GM10248 (cell line): Measurements from ENCODE around the gene DENND2D.
A peak's percentile ranks its signal among the peaks of the same experiment; 100 is the strongest.

Source experiments
- CTCF ChIA-PET: fragments of 300-600 bp; sonication (Branson Sonifier 250); formaldehyde crosslinking; extraction: SDS; loops from one replicate; lab custom pipeline; 2021; ENCODE audit warnings: antibody characterized with exemption; lab: Yijun Ruan, JAX
- POLR2A ChIA-PET: fragments of 350-650 bp; sonication (Branson Sonifier 250); formaldehyde crosslinking; extraction: SDS; loops from one replicate; lab custom pipeline; 2020; ENCODE audit warnings: antibody characterized with exemption; lab: Yijun Ruan, JAX
- DNase-seq: peaks from one replicate; pipeline ENCODE4 v3.0.0; 2012; ENCODE audit errors: extremely low spot score
- TF ChIP-seq, protein P1 (sequence below): IDR thresholded peaks from 2 replicates; pipeline ENCODE4 v1.5.1; 2012; ENCODE audit warnings: mild to moderate bottlenecking, low read depth; ENCODE audit errors: extremely low read depth, missing control alignments, control extremely low read depth

Gene DENND2D

DNA sequence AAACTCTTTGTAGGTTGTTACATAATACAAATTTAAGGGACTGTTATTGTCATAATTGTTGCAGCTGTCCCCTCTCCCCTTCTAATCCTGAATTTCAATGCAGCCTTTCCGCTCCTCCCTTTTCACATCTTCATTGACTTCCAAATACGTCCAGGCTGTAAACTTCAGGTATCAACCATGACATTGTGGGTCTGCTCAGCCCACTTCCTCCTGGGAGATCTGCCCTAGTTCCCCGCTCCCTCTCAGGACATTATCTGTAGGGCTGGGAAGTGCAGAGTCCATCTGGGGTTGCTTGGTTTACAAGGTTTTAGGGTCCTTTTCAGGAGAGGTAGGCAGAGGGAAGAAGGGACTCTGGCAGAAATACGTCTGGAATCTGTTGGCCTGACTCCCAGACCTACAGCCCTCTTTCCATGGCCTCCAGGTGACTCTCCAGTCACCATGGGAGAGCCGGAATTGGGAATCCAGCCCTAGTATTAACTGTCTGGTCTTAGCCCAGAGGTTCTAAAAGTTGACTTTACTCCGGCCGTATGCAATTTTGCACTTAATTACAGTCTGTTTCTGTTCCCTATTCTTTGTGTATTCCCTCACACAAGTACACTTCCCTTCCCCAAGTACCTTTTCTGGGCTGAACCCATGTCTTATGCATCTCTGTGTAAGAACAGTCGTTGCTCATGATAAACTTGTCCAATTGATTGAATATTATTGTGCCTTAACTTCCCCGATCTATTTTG, 4.7 kb upstream of the DENND2D start:
- ChIA-PET CTCF (no interaction called here), POLR2A (no interaction called here)
- no peak for DNase-seq
- TF ChIP-seq, protein P1, sequence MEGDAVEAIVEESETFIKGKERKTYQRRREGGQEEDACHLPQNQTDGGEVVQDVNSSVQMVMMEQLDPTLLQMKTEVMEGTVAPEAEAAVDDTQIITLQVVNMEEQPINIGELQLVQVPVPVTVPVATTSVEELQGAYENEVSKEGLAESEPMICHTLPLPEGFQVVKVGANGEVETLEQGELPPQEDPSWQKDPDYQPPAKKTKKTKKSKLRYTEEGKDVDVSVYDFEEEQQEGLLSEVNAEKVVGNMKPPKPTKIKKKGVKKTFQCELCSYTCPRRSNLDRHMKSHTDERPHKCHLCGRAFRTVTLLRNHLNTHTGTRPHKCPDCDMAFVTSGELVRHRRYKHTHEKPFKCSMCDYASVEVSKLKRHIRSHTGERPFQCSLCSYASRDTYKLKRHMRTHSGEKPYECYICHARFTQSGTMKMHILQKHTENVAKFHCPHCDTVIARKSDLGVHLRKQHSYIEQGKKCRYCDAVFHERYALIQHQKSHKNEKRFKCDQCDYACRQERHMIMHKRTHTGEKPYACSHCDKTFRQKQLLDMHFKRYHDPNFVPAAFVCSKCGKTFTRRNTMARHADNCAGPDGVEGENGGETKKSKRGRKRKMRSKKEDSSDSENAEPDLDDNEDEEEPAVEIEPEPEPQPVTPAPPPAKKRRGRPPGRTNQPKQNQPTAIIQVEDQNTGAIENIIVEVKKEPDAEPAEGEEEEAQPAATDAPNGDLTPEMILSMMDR = no peak

DNA sequence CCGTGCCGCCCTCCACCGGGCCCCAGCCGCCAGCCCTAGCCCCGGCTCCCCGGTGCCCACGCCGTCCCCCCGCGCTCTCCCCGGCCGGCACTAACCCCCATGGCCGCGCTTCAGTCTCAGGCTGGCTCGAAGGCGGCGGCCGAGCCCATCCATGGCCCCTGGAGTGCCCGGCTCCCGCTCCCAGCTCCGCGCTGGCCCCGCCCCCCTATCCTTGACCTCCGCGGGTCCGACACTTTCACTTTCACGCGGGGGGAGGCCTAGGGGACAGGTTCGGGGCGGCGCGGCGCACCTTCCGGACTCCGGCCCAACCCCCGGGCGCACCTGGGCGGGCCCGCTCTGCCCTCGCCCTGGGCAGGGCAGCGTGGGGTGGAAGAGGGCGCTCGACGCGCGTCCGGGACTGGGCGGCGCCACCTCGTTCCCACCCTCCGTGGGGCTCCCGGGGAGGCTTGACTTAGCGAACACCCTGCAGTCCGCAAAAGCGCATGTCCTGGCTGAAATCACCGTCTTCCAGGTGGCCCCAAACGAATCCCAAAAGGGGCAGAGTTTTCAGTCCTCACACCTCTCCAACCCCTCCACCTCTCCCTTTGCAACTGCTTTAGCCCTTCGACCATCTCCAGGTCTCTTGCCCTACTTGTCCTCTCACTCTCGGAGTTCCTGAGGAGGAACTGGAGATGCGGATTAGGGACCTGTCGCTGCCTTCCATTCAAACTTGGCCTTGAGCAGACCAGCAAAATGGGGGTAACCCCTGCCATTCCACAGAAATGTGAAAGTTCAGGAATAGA, 3.9 kb upstream of the DENND2D start:
- ChIA-PET CTCF (interaction anchor here (0.7 to 1.4 kb wide), 6 partner anchors 9 to 19 kb away, joined by 3 to 7 read pairs (median 4); no protein-coding TSS in a partner anchor), POLR2A (interaction anchor here (0.7 to 1.5 kb wide), 4 partner anchors 10 to 17 kb away, joined by 3 to 12 read pairs (median 5); no protein-coding TSS in a partner anchor)
- peak; percentile 79 for DNase-seq
- TF ChIP-seq, protein P1 = no peak

DNA sequence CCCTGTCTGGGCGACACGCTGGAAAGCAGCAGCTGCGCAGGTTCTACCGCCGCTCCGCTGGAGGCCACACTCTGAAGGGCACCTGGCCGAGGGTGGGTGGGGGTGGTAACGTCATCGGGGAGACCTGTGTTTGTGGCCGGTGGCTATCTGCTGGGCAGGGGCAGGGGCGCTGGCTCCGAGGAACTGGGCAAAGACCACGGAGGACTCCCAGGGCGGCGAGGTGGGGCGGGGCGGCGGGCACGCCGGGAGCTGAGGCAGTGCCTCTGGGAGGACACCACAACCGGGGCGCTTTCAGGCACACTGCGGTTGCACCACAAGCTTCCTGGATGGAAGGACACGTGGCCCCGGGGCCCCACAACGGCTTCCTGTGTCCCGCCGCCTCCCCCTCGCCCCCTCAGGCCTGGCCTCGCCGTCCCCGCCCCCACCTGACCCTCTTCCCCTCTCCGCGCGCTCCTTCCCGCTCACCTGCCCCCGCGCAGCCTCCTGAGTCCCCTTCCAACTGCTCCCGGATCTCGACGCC, 3.3 kb upstream of the DENND2D start:
- ChIA-PET POLR2A (interaction anchor here (0.6 to 1.5 kb wide), 5 partner anchors 11 to 21 kb away, joined by 3 to 12 read pairs (median 3); no protein-coding TSS in a partner anchor), CTCF (interaction anchor here (0.7 to 1.4 kb wide), 6 partner anchors 10 to 19 kb away, joined by 3 to 7 read pairs (median 4); no protein-coding TSS in a partner anchor)
- DNase-seq = peak; percentile 83
- TF ChIP-seq, protein P1 = no peak

DNA sequence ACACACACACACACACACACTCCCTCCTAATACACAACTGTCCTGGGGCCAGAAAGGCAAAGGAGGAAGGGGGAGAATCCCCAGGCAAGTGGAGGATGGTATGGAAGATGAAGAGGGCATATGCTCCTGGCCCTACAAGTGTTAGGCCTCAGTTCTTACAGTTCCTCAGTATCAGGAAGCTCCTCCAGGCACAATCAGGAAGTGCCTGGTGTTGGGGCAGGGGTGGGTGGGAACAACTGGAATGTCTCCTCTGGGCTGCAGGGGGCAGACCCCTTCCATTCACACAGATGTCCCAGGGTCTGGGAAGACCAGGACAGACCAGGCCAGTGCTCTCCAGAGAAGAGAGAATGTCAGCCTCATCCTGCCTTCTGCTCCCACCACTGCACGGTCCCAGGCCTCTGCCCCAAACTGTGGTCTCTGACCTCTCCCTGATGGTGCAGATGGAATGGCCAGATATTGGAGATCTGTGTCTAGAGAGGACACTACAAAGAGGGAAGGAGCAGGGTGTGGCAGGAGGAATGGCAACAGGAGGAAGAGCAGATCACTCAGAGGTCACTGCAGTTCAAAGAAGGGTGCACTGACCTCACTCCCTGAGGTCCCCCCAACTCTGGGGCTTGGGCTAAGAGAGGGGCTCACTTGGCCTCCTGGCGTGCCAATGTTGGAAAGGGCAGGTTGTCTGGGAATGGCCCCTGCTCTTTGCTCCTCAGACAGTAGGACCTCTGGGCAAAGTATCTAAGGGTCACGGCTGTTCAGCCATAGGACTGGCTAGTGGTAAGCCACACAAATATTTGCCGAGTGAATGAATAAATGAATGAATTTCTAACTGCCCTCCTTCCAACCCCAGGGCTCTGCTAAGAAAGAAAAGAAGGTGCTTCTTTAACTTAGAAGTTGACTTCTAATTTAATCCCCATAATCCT, 2.5 kb upstream of the DENND2D start:
- TF ChIP-seq, protein P1 = peak; percentile 23
- POLR2A ChIA-PET = interaction anchor here (0.6 to 1.5 kb wide), 6 partner anchors 11 to 130 kb away, joined by 3 to 12 read pairs (median 4); no protein-coding TSS in a partner anchor
- CTCF ChIA-PET = interaction anchor here (1.0 to 12.7 kb wide), 5 partner anchors 11 to 20 kb away, joined by 3 to 158 read pairs (median 6); no protein-coding TSS in a partner anchor
- DNase-seq = no peak

DNA sequence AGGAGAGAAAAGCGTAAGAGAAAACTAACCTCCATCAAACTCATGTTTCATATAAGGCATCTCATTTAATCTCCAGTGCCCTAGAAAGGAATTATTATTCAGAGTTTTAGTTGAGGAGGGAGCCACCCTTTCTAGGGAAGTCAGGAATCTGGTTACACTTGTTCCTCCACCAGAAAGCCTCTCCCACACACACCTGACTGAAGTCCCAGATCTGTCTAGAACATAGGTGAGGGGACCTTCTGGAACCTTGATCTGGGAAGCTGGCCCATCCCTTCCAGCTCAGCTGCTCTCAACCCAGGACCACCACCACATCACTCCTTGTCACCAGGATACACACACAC, 1.9 kb upstream of the DENND2D start:
- ChIA-PET POLR2A (interaction anchor here (0.6 to 0.7 kb wide), 2 partner anchors 19 to 130 kb away, joined by 3 to 5 read pairs; no protein-coding TSS in a partner anchor), CTCF (interaction anchor here (1.4 to 12.7 kb wide), 4 partner anchors 17 to 567 kb away, joined by 3 to 158 read pairs (median 3); no protein-coding TSS in a partner anchor)
- no peak for DNase-seq
- TF ChIP-seq, protein P1 = no peak
